Common myeloid progenitor, CD34-positive (primary cell): ENCODE results near the gene GRID2.

ENCODE experiments used
- CTCF ChIA-PET: fragments of 350-600 bp; sonication (Branson Sonifier 250); formaldehyde crosslinking; loops from one replicate; lab custom pipeline; 2021; ENCODE audit warnings: antibody characterized with exemption; lab: Charles Lee
- POLR2A ChIA-PET: fragments of 350-600 bp; sonication (Branson Sonifier 250); formaldehyde crosslinking; loops from one replicate; lab custom pipeline; 2021; ENCODE audit warnings: antibody characterized with exemption; lab: Charles Lee
- DNase-seq, 3 donors: peaks; one replicate each; pipeline versions ENCODE4 v3.0.0 to v3.0.0-alpha.2; 2013
- H3K27ac ChIP-seq, 2 experiments: 1 replicate in 1 of 2; 2 replicates in 1 of 2; pipeline ENCODE4 v1.7.0; 2013; ENCODE audit warnings: inconsistent platforms in 2 of 2, low read length in 2 of 2, mild to moderate bottlenecking in 2 of 2, low read depth in 1 of 2, moderate library complexity in 1 of 2; ENCODE audit not compliant: severe bottlenecking in 2 of 2, insufficient read depth in 1 of 2, poor library complexity in 1 of 2
- H3K27me3 ChIP-seq, 5 experiments: replicated peaks in 2 of 5; 1 replicate in 3 of 5; 2 replicates in 2 of 5; pipeline versions ENCODE4 v1.6.1 to v1.7.0; 2013; ENCODE audit warnings: low read length in 4 of 5, mild to moderate bottlenecking in 2 of 5, moderate library complexity in 2 of 5, inconsistent platforms in 1 of 5; ENCODE audit not compliant: insufficient read depth in 5 of 5, control insufficient read depth in 4 of 5
- H3K36me3 ChIP-seq, 4 experiments: 1 replicate in 2 of 4; 2 replicates in 2 of 4; pipeline versions ENCODE4 v1.6.1 to v1.7.0; 2013; ENCODE audit warnings: low read length in 3 of 4, control low read depth in 1 of 4, mild to moderate bottlenecking in 1 of 4; ENCODE audit not compliant: control insufficient read depth in 4 of 4, insufficient read depth in 4 of 4
- H3K4me1 ChIP-seq, 4 experiments: 1 replicate in 3 of 4; 2 replicates in 1 of 4; pipeline versions ENCODE4 v1.6.1 to v1.7.1; 2013; ENCODE audit warnings: low read length in 3 of 4, mild to moderate bottlenecking in 3 of 4, control low read depth in 1 of 4, inconsistent platforms in 1 of 4, moderate library complexity in 1 of 4; ENCODE audit not compliant: control insufficient read depth in 4 of 4, insufficient read depth in 4 of 4; ENCODE audit errors: control extremely low read depth in 1 of 4
- H3K4me3 ChIP-seq, 7 experiments: 1 replicate in 4 of 7; 2 replicates in 3 of 7; pipeline versions ENCODE4 v1.5.1 to v1.7.0; 2013; ENCODE audit warnings: mild to moderate bottlenecking in 7 of 7, low read length in 6 of 7, moderate library complexity in 6 of 7, inconsistent platforms in 2 of 7, low read depth in 2 of 7, control low read depth in 1 of 7; ENCODE audit not compliant: insufficient read depth in 4 of 7, control insufficient read depth in 1 of 7; ENCODE audit errors: extremely low read depth in 1 of 7
- H3K9me3 ChIP-seq, 5 experiments: 1 replicate in 4 of 5; 2 replicates in 1 of 5; pipeline versions ENCODE4 v1.6.1 to v1.7.1; 2013; ENCODE audit warnings: low read length in 4 of 5, mild to moderate bottlenecking in 2 of 5, inconsistent platforms in 1 of 5, low read depth in 1 of 5, moderate library complexity in 1 of 5; ENCODE audit not compliant: control insufficient read depth in 4 of 5, insufficient read depth in 2 of 5; ENCODE audit errors: control extremely low read depth in 1 of 5
- WGBS: methylation state at CpG from one replicate; pipeline ENCODE4 v1.1.5; 2013; ENCODE audit not compliant: insufficient coverage; 5-methylcytosine and 5-hydroxymethylcytosine counted together

The GRID2 gene

DNA sequence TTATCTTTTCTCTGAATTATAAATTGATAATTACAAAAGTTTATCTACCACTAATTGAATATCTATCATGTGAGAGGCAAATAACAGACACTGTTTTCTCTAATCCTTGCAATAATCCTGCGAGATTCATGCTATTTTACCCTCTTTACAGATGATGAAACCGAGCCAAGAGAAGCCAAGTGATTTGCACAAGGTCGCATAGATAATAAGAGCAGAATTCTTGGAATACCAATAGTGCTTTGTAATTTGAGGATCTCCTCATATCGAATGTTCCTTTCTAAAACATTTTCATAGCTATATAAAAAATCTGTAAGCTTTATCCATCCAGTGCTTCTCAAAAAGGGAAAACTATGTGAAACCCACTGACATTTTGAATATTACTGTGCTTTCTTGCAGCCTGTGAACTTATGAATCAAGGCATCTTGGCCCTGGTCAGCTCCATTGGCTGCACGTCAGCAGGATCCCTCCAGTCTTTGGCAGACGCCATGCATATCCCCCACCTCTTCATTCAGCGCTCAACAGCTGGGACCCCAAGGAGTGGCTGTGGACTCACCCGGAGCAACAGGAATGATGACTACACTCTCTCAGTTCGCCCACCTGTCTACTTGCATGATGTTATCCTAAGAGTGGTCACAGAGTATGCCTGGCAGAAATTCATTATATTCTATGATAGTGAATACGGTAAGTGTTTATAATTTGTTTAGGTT is 781.0 kb downstream of the GRID2 start:
- Histone ChIP-seq H3K4me3 (no peak overlapping the region), H3K9me3 (no peaks in the 10 kb centered on the region), H3K27me3 (no peaks in the 10 kb centered on the region), H3K36me3 (no peaks in the 10 kb centered on the region), H3K4me1 (no peaks in the 10 kb centered on the region), H3K27ac (no peak overlapping the region)
- POLR2A ChIA-PET = no interaction called here
- WGBS = 97% methylated on average over 4 of the region's 10 CpGs
- DNase-seq = no peak
- CTCF ChIA-PET = no interaction called here

GRCh38 chr4:93086356-93086755 is 782.6 kb downstream of the GRID2 start:
- Histone ChIP-seq H3K27me3 (no peaks in the 10 kb centered on the region), H3K36me3 (no peaks in the 10 kb centered on the region), H3K4me1 (no peaks in the 10 kb centered on the region), H3K27ac (no peak overlapping the region), H3K4me3 (no peak overlapping the region), H3K9me3 (no peaks in the 10 kb centered on the region)
- WGBS = 100% methylated on average over 2 of the region's 4 CpGs
- POLR2A ChIA-PET = no interaction called here
- DNase-seq = no peak
- CTCF ChIA-PET = no interaction called here

DNA sequence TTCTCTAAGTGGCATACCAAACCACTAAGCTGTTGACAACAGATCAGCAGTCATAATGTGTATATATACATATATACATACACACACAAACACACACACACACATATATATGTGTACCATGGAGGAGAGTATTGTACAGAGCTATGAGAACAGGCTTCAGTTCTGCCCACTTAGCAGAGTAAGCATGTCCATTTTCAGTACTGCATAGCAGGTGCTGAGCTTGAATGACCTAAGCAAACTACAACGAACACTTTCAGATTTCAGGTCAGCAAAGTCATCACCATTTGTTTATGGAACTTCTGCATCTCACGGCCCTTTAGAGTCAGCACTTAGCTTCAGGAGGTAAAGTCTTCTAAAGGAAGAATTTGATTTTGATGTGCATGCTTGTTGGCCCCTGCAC is 789.0 kb downstream of the GRID2 start:
- H3K4me1 ChIP-seq = no peaks in the 10 kb centered on the region
- ChIA-PET POLR2A (no interaction called here), CTCF (no interaction called here)
- no peak for DNase-seq
- H3K27me3 ChIP-seq = no peaks in the 10 kb centered on the region
- no peaks in the 10 kb centered on the region for H3K36me3 ChIP-seq
- WGBS = 93% methylated on average over 2 of the region's 2 CpGs
- no peak overlapping the region for H3K27ac ChIP-seq
- H3K4me3 ChIP-seq = no peak overlapping the region
- no peaks in the 10 kb centered on the region for H3K9me3 ChIP-seq

GRCh38 chr4:93103042-93103441 is 799.3 kb downstream of the GRID2 start:
- Histone ChIP-seq H3K27ac (no peak overlapping the region), H3K36me3 (no peaks in the 10 kb centered on the region), H3K9me3 (no peaks in the 10 kb centered on the region), H3K4me1 (no peaks in the 10 kb centered on the region), H3K4me3 (no peak overlapping the region), H3K27me3 (no peaks in the 10 kb centered on the region)
- 100% methylated on average over 4 of the region's 7 CpGs for WGBS
- DNase-seq = no peak
- CTCF ChIA-PET = no interaction called here
- POLR2A ChIA-PET = no interaction called here

DNA sequence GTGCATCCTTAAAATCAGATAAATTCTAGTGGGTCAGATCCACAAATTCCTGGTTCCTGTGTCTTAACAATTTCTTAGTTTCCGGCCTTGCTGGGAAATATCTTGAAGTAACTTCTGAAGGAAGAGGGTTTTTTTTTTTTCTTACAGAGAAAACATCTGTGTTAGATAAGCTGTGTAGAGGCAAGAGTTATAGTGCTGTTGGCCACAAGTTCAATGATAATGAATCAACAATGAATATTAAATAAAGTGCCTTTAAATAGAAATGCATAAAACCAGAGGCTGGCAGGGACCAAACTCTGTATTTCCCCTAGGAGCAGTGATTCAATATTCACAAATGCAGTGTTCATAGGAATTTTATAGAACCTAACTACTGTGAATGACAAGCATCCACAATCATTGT is 812.9 kb downstream of the GRID2 start:
- no peaks in the 10 kb centered on the region for H3K36me3 ChIP-seq
- ChIA-PET CTCF (no interaction called here), POLR2A (no interaction called here)
- DNase-seq = no peak
- H3K4me1 ChIP-seq = no peaks in the 10 kb centered on the region
- peaks cover 0 to 2% (median 0%) of the 10 kb centered on the region in 5 experiments for H3K9me3 ChIP-seq
- no peak overlapping the region for H3K4me3 ChIP-seq
- no peak overlapping the region for H3K27ac ChIP-seq
- H3K27me3 ChIP-seq = no peaks in the 10 kb centered on the region
- WGBS = no CpG with 5 or more reads among the region's 1 CpG

GRCh38 chr4:93127489-93127888 is 823.7 kb downstream of the GRID2 start:
- Histone ChIP-seq H3K36me3 (no peaks in the 10 kb centered on the region), H3K4me3 (no peak overlapping the region), H3K9me3 (peaks cover 0 to 2% (median 0%) of the 10 kb centered on the region in 5 experiments), H3K27me3 (no peaks in the 10 kb centered on the region), H3K27ac (no peak overlapping the region), H3K4me1 (no peaks in the 10 kb centered on the region)
- no peak for DNase-seq
- WGBS = 100% methylated on average over 1 of the region's 2 CpGs
- ChIA-PET CTCF (no interaction called here), POLR2A (interaction anchor here (0.6 kb wide), 1 partner anchor 74 kb away, joined by 3 read pairs; no protein-coding TSS in a partner anchor)

DNA sequence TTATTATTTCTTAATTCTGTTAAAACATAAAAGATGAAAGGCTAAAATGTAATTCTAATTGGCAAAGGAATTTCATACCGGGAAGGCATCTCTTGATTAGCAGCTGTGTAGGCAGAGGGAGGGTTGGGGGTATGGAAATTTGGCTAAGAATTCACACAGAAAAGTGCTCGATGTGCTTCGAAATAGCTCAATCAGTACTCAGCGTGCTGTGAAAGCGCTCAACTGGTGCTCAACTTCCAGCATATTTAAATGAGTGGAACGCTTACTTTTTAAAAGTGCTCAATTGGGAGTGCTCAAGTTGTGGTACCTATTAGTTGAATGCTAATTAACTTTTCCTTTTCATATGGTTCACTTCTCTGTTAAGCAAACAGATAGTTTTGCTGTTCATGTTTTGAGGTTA is 828.9 kb downstream of the GRID2 start:
- WGBS = 87% methylated on average over 6 of the region's 6 CpGs
- Histone ChIP-seq H3K27ac (no peak overlapping the region), H3K4me1 (no peaks in the 10 kb centered on the region), H3K27me3 (no peaks in the 10 kb centered on the region), H3K4me3 (no peak overlapping the region), H3K36me3 (no peaks in the 10 kb centered on the region), H3K9me3 (peaks cover 0 to 2% (median 0%) of the 10 kb centered on the region in 5 experiments)
- DNase-seq = no peak
- CTCF ChIA-PET = no interaction called here
- POLR2A ChIA-PET = no interaction called here
